Prostate gland (tissue), 2 donors: Measurements from ENCODE around the gene TMCO4.

Experiments
- CTCF ChIP-seq, 4 experiments: fragments of 200-600 bp in 2 of 4; fragments of 450-650 bp in 2 of 4; sonication (generic) in 2 of 4; IDR thresholded peaks; 1 replicate in 3 of 4; 2 replicates in 1 of 4; pipeline ENCODE4 v1.5.1; 2016 to 2019; ENCODE audit warnings: antibody characterized with exemption in 4 of 4, mild to moderate bottlenecking in 2 of 4, moderate library complexity in 2 of 4
- POLR2A ChIP-seq: fragments of 450-650 bp; IDR thresholded peaks from one replicate; pipeline ENCODE4 v1.6.1; 2016; ENCODE audit warnings: antibody characterized with exemption, mild to moderate bottlenecking
- POLR2AphosphoS5 ChIP-seq: sonication (generic); formaldehyde crosslinking; IDR thresholded peaks from one replicate; pipeline ENCODE4 v1.6.1; 2017; ENCODE audit warnings: antibody characterized with exemption

GRCh38 chr1:19845555-19845954 lies 45.8 kb upstream of the TMCO4 start:
- TF ChIP-seq POLR2A: no peak
- TF ChIP-seq CTCF (IDR thresholded peaks at IDR 0.05): no peak
- TF ChIP-seq POLR2AphosphoS5: no peak
